OCI-LY3 (cell line): ENCODE results near the gene G3BP1.

Source experiments
- H2AFZ ChIP-seq: fragments of 200-600, 300-600 bp; shearing (Covaris generic); 2 replicates; pipeline ENCODE4 v1.6.0; 2014; ENCODE audit warnings: antibody characterized with exemption, low read depth, low read length
- H3K27ac ChIP-seq: fragments of 200-600, 300-600 bp; sonication (generic); 2 replicates; pipeline ENCODE4 v1.5.1; 2014; ENCODE audit warnings: mild to moderate bottlenecking, low read length, moderate library complexity, mixed read lengths
- H3K27me3 ChIP-seq: fragments of 200-600, 300-600 bp; sonication (generic); 2 replicates; pipeline ENCODE4 v1.6.1; 2014; ENCODE audit warnings: low read depth, low read length, mixed read lengths
- H3K36me3 ChIP-seq: fragments of 200-600, 300-600 bp; sonication (generic); replicated peaks from 2 replicates; pipeline ENCODE3; 2014; ENCODE audit warnings: low read depth, low read length, mixed read lengths
- H3K4me1 ChIP-seq: fragments of 300-600, 200-600 bp; sonication (generic); 2 replicates; pipeline ENCODE4 v1.6.1; 2014; ENCODE audit warnings: low read length, mixed read lengths
- H3K4me2 ChIP-seq: fragments of 200-600, 300-600 bp; sonication (generic); 2 replicates; pipeline ENCODE4 v1.6.1; 2014; ENCODE audit warnings: low read length, mixed read lengths
- H3K4me3 ChIP-seq: fragments of 300-600, 200-600 bp; sonication (generic); 2 replicates; pipeline ENCODE4 v1.5.1; 2014; ENCODE audit warnings: antibody characterized with exemption, mild to moderate bottlenecking, low read length, moderate library complexity
- H3K79me2 ChIP-seq: fragments of 300-600, 200-600 bp; shearing (Covaris generic); 2 replicates; pipeline ENCODE4 v1.6.1; 2014; ENCODE audit warnings: mild to moderate bottlenecking, low read length, mixed read lengths
- H3K9ac ChIP-seq: fragments of 300-600, 200-600 bp; shearing (Covaris generic); 2 replicates; pipeline ENCODE4 v1.6.0; 2014; ENCODE audit warnings: mild to moderate bottlenecking, low read length, moderate library complexity
- H3K9me3 ChIP-seq: fragments of 200-600, 300-600 bp; shearing (Covaris generic); 2 replicates; pipeline ENCODE4 v1.6.1; 2014; ENCODE audit warnings: low read length, mixed read lengths; ENCODE audit not compliant: insufficient read depth
- H4K20me1 ChIP-seq: fragments of 200-600, 300-600 bp; sonication (generic); 2 replicates; pipeline ENCODE4 v1.6.1; 2016; ENCODE audit warnings: low read length, mixed read lengths; ENCODE audit not compliant: insufficient read depth
- CTCF ChIP-seq: fragments of 200-600, 300-600 bp; sonication (generic); IDR thresholded peaks from 2 replicates; pipeline ENCODE4 v1.5.1; 2014; ENCODE audit warnings: antibody characterized with exemption, low read length, low read depth
- EZH2phosphoT487 ChIP-seq: fragments of 200-600 bp; shearing (Covaris generic); IDR thresholded peaks from 2 replicates; pipeline ENCODE4 v1.6.1; 2018; ENCODE audit warnings: antibody characterized with exemption, mixed run types, low read depth

G3BP1 gene

DNA sequence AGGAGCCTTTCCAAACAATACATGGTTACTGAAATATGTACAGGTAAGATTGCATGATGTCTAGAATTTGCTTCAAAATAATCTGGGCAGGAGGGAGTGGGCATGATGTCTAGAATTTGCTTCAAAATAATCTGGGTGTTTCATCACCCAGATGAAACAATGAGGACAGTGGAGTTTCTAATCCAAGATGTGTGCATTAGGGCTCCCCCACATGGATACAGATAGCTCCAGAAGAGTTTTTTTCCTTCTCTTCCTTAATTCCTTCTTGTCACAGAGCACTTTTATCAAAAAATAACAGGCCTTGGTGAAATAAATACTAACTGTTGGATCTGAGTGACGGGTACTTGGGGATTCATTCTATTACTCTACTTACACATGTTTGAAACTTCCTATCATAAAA lies 28.2 kb upstream of the G3BP1 start:
- no peak overlapping the region for H2AFZ ChIP-seq
- H3K4me2 ChIP-seq, result no peak overlapping the region
- H3K4me3 ChIP-seq, result no peak overlapping the region
- peaks cover 29% of the 10 kb centered on the region for H3K4me1 ChIP-seq
- peaks cover 7% of the 10 kb centered on the region for H3K36me3 ChIP-seq
- H4K20me1 ChIP-seq, result no peaks in the 10 kb centered on the region
- no peak overlapping the region for H3K27ac ChIP-seq
- no peaks in the 10 kb centered on the region for H3K27me3 ChIP-seq
- H3K9ac ChIP-seq, result no peak overlapping the region
- TF ChIP-seq EZH2phosphoT487, result no peak
- no peak for TF ChIP-seq CTCF
- H3K79me2 ChIP-seq, result no peaks in the 10 kb centered on the region
- H3K9me3 ChIP-seq, result no peaks in the 10 kb centered on the region

DNA sequence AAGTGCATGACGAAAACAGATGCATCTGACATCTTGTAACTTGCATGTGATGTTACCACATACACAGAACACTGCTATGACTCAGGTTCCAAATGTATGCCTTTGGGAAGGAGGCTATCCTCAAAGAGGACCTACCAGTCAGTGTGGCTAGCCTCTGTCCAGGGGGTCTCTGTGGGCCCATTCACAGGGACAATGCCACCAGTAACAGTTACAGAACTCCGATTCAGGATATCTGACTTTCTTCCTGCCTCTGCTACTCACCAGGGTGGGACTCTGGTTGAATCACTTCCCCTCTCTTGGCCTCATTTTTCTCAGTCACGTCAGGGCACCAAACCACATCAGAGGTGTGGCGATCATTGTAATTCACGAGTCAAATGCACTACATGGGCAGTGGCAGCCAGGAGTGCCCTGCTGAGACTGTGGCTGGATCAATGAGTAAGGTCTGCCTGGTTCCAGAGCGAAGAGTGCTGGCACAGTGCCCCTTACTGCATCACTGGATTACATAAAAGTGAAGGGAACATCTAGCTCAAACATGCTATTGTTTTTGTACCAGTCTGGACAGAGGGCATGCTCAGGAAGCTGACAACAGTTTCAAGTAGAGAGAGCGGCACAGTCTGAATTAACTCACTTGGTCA lies 26.6 kb upstream of the G3BP1 start:
- Histone ChIP-seq H3K9me3 (no peaks in the 10 kb centered on the region), H3K36me3 (peaks cover 7% of the 10 kb centered on the region), H3K4me1 (peaks cover 43% of the 10 kb centered on the region), H2AFZ (peak overlapping the region; percentile 31; the same call in 1 of the 2 replicates), H3K27me3 (no peaks in the 10 kb centered on the region), H4K20me1 (no peaks in the 10 kb centered on the region), H3K27ac (peak overlapping the region; percentile 39), H3K9ac (no peak overlapping the region), H3K79me2 (peaks cover 10% of the 10 kb centered on the region), H3K4me3 (peak overlapping the region; percentile 51), H3K4me2 (peak overlapping the region; percentile 51)
- no peak for TF ChIP-seq EZH2phosphoT487
- no peak for TF ChIP-seq CTCF

DNA sequence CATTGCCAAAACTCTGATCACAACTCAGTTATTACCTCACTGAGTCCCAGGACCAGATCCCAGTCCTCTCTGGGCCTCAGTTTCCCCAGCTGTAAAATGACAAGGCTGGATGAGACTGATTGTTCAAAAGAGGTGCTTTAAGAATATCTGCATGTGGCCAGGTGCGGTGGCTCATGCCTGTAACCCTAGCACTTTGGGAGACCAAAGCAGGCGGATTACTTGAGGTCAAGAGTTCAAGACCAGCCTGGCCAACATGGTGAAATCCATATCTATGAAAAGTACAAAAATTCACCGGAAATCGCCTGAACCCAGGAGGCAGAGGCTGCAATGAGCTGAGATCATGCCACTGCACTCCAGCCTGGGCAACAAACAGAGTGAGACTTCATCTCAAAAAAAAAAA lies 21.6 kb upstream of the G3BP1 start:
- peak overlapping the region; percentile 73 for H3K9ac ChIP-seq
- peaks cover 9% of the 10 kb centered on the region for H3K36me3 ChIP-seq
- H3K4me2 ChIP-seq, result peak overlapping the region; percentile 93
- H2AFZ ChIP-seq, result no peak overlapping the region
- no peak for TF ChIP-seq EZH2phosphoT487
- TF ChIP-seq CTCF, result no peak
- H3K27me3 ChIP-seq, result no peaks in the 10 kb centered on the region
- H3K79me2 ChIP-seq, result peaks cover 11% of the 10 kb centered on the region
- peak overlapping the region; percentile 70 for H3K4me3 ChIP-seq
- H4K20me1 ChIP-seq, result no peaks in the 10 kb centered on the region
- H3K27ac ChIP-seq, result peak overlapping the region; percentile 86
- H3K9me3 ChIP-seq, result no peaks in the 10 kb centered on the region
- H3K4me1 ChIP-seq, result peaks cover 25% of the 10 kb centered on the region

- H3K9ac ChIP-seq, result no peak overlapping the region
- H3K27ac ChIP-seq, result no peak overlapping the region
- no peak for TF ChIP-seq CTCF
- no peak for TF ChIP-seq EZH2phosphoT487
- peaks cover 11% of the 10 kb centered on the region for H3K79me2 ChIP-seq
- H2AFZ ChIP-seq, result no peak overlapping the region
- H3K9me3 ChIP-seq, result no peaks in the 10 kb centered on the region
- peaks cover 7% of the 10 kb centered on the region for H3K36me3 ChIP-seq
- no peaks in the 10 kb centered on the region for H3K27me3 ChIP-seq
- peaks cover 20% of the 10 kb centered on the region for H3K4me1 ChIP-seq
- H4K20me1 ChIP-seq, result no peaks in the 10 kb centered on the region
- H3K4me2 ChIP-seq, result no peak overlapping the region
- no peak overlapping the region for H3K4me3 ChIP-seq
Observed at GRCh38 chr5:151751091-151751490, 20.7 kb upstream of the G3BP1 start.
